GF-D8 (cell line): Measurements from ENCODE around the gene LOXL3.

ENCODE experiments used
- DNase-seq: peaks from one replicate; lab custom pipeline; 2025; lab: John Stamatoyannopoulos, UW

LOXL3 gene

DNA sequence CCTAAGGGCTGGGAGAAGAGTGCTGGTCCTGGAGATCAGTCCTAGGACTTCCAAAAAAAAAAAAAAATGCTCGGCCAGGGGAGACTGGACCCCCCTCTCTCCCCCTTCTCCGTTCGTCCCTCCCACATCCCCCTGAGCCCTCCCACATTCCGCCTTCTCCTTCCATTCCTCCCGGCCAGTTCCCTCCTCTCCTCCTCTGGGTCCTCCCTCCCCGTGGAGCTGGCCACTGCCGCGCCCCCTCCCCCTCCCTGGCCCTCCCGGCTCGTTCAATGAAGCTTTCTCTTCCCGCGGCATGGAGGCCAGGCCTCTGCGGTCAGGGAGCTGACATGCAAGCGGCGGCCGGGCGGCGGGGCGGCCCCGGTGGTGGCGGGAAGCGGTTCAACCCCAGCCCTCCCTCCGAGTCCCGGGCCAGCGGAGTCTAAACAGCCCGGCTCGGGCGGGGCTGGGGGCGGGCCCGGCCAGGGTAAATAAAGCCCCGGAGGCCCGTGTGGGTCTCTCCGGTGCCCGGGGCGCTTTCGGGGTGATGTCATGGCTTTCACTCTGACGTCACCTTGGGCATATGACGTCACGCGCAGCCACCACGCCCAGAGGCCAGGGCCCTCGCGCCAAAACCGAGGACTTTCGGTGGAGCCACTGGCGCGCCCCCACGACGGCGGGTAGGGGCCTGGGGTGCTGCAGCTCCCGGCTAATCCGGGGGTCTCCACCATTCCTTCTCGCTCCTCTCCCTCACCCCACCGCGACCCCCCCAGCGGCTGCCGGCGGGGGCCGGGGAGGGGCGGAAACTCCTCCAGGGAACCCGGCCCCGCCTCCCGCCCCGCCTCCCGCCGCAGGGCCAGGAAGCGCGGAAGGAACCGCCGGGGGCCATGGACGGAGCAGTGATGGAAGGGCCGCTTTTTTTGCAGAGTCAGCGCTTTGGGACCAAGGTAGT, at the start of gene LOXL3, which contains the start of gene DOK1:
LOXL3 (minus strand) TSS at position 51 of the 928 bp plus-strand sequence. CDS start 1,308 bp downstream, outside the sequence.
DOK1 (plus strand) TSS at position 829 of the 928 bp plus-strand sequence; CDS start at position 864, 35 bp downstream.
- peak; percentile 18 for DNase-seq

DNA sequence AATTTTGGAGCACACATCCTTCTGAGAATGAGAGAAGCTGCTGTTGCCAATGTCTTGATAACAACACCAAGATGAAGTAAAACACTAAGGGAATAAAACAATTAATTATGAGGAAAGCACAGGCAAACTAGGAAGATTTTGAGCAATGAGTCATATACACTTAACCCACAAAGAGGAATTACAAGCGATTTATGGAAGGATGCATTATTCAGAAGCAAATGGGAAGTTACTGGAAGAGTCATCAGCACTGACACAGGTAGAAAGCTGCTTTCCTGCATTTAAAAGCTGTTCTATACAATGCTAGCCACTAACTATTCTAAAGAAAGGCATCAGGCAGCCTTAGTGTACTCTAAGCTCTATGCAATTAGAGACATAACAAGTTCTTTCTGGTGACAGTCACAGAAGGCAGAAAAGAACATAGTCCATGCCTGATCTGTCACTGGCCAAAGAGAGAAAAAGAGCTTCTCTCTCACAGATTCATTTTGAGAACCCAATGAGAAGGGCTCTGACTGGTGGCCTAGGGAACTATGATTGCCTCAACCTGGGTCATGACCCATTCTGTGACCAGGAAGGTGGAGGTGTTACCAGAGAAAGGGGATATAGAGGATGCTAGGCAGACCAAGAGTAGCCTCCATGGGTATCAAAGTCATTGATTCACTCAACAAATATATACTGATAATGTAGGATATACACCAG, 49.0 kb upstream of the LOXL3 start:
- DNase-seq, result no peak

GRCh38 chr2:74599676-74600075, 45.9 kb upstream of the LOXL3 start:
- DNase-seq, result no peak

DNA sequence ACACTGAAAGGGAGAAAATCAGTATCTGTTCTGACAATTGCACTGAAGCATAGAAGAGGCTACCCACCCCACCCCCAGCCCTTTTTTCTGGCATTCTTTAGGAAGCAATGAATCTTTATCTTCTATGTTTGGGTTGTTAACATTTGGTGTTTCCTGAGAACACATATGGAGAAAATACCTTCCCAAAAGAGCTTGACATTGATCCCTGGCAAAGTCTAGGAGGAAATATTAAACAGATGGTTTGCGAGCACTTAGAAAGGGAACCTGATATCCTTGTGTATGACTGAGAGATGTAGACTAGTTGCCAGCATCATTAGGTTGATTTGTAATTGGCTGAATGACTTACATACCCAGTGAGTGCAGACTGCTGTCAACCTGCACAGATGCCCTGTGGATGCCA, 43.7 kb upstream of the LOXL3 start:
- no peak for DNase-seq

GRCh38 chr2:74596584-74596983, 42.8 kb upstream of the LOXL3 start:
- no peak for DNase-seq

GRCh38 chr2:74593826-74594772, 40.4 kb upstream of the LOXL3 start:
- no peak for DNase-seq

DNA sequence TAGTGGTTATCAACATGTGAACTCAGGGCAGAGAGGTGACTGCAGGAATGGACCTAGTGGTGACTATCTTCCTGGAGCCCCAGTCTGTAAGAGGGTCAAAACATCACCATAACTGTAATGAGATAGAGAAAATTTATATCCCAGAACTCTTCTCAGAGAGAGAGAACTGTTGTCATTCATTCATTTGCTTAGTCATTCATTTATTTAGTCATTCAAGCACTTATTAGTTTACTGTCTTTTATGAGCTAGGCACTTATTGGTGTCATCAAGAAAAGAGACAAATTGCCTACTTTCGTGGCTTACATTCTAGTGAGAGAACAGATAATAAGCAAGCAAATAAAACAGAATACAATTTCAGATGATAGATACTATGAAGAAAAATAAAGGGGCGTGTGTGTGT, 34.9 kb upstream of the LOXL3 start:
- DNase-seq, result no peak

DNA sequence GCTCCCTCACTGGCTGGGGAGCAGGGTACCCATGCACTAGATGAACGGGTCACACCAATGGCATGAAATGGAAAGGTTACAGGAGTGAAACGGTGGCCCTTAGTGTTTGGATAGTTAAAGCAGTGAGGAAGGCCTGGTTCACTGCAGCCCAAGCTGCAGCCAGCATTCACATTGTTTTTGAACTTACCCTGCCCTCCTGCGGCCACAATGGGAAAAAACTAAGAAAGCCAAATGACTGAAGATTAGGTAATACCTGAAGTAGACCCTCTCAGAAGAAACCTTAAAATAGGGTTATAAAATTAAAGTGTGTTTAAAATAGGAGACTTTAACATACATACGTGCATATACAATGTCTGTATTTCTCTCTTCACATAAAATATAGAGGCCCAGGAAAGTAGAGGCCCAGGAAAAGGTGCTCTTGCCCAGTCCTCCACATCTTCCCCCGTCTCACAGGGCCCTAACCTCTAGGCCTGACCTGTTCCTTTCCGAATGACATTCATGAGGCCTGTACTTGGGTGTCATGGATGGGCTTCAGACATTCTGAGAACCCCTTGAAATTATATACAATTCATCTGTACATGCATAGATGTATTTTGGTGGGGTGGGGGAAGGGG, 34.0 kb upstream of the LOXL3 start:
- peak; percentile 67 for DNase-seq

DNA sequence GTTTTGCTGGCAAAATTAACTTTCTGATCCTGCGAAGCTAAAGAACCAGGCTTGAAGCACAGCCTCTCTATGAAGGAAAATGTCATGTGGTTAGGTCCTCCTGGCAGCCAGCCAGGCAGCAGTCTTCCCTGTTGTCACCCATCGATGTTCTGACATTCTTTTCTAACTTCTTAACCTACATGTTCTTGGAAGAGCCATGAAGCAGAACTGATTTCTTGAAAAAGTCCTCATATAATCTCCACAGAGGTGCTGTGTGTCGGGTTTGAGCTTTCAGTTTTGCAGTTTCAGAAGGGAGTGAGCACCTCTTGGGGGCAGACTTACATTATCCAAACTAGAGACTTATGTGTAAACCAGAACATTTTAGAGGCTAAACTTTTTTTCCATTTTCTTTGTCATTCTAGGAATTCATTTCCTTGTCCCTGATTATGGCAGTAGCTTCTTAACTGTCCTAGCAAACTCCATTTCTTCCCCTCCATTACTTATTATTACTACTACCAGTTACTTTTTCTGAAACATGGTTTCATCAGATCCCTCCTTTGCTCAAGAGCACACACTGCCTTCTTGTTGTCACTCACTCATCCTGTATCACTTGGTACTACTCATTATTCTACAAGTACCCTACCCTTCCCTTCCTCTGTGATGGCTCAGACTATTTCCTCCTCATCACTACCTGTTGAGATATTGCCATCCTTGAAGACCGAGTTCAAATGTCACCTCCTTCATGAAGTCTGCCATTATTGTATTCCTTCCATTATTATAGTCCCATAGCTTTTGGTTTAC, 31.9 kb upstream of the LOXL3 start:
- peak; percentile 63 for DNase-seq

DNA sequence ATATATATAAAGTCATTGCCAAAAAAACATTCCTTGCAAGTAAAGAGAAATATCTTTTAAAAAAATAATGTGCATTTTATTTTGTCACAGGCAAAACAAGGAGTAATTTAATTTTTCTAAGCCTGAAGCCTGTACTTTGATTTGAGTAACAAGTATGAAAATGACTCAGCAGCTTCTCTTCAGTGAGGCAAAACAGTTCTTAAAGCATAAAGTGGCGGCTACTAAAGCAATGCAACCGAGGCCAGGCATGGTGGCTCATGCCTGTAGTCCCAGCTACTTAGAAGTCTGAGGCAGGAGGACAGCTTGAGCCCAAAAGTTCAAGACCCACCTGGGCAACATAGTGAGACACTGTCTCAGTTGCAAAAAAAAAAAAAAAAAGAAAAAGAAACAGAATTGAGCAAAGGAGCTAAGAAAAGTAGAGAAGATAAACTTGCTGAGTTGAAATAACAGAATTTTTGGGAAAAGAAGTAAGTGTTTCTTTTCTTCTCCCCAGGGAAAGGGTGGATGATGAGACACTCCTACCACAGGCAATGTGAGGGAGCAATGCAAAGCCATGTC, 30.4 kb upstream of the LOXL3 start:
- peak; percentile 24 for DNase-seq

- DNase-seq, result no peak
These were observed 29.8 kb upstream of the LOXL3 start for GRCh38 chr2:74583504-74583903.

DNA sequence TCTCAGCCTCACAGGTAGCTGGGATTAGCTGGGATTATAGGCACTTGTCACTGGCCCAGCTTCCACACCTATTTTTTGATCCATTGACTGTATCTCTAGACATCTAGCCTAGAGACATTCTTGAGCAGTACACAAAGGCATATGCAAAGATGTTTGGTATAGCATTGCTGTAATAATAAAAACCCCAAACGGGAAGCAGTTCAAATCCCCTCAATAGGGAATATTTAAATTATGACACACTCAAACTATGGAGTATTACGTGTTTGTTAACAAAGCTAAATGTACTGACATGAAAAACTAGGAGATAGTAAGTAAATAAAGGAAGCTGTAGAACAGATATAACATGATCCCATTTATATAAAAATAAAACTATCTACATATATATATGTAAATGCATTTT, 28.4 kb upstream of the LOXL3 start:
- DNase-seq, result no peak

- no peak for DNase-seq
These were observed 27.7 kb upstream of the LOXL3 start for GRCh38 chr2:74581463-74581862.

- DNase-seq, result no peak
These were observed 24.7 kb upstream of the LOXL3 start for GRCh38 chr2:74578408-74578807.

GRCh38 chr2:74577448-74577847, 23.7 kb upstream of the LOXL3 start:
- DNase-seq, result peak; percentile 85

- DNase-seq, result peak; percentile 97
These were observed 23.1 kb upstream of the LOXL3 start for GRCh38 chr2:74576863-74577229.

DNA sequence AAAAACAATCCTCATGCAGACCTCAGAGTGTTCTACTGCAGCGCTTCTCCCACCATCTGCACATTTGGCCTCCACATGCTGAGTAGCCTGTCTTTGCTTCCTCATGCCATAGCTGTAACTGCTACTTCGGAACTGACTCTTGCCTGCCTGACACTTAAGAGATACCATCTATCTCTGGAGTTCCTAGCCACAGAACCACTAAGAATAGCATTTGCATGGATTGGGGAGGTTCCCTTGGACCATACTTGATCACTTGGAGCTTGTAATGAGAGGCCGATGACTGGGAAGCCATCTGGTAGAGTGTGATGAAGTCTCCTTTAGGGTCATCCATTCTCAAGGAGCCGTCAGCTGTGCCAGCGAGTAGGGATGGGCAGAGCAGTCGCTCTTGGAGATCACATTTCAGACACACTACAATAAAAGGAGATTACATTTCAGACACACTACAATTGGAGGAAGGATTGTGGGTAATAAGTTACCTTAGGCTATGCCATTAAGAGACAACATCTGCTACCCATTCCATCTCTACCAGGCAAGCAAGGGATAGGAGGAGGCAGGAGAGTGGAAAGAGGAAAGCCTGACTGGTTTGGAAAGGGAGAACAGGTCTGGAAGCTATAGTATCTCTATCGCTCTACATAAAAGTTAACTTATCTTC, 22.6 kb upstream of the LOXL3 start:
- peak; percentile 73 for DNase-seq

GRCh38 chr2:74575320-74575719, 21.6 kb upstream of the LOXL3 start:
- DNase-seq, result no peak

DNA sequence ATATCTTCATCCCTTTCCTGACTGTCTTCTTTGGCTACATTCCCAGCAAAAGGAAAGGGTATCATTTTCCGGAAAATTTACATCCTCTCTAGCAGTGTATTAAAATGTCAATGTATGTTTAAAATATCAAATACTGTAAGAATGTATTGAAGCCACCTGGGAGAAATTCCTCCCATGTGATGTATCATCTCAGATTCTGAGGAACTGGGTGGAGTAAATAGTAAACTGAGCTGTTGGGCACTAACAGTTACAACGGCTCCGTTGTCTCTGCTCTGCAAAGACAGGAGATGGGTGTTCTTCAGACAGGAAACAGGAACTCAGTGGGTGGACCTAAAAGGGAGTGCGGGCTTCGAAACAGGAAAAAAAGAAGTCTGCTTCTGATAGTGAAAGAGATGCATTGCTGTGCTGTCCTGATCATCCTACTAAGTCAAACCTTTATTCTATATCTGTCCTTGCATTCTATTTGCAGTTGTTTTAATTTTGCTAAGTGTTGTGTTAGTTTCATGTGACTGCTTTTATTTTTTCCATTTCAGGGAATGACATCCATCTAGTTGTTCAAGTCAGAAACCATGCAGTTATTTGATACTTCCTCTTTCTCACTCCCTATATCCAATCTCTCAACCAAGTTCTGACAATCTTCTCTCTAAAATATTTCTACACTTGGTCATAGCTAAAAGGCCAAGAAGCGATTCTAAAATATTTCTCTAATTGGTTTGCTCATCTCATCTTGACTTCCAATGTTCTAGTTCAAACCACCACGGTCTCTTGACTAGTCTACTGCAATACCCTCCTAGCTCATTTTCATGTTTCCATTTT, 20.2 kb upstream of the LOXL3 start:
- DNase-seq, result peak; percentile 91
